Measurements from ENCODE around the gene QPCTL.
"Not testable (repeated sequence)": the region's sequence is repeated elsewhere in the genome, so short reads cannot be mapped to it uniquely, and the experiment has no call there.

QPCTL gene

DNA sequence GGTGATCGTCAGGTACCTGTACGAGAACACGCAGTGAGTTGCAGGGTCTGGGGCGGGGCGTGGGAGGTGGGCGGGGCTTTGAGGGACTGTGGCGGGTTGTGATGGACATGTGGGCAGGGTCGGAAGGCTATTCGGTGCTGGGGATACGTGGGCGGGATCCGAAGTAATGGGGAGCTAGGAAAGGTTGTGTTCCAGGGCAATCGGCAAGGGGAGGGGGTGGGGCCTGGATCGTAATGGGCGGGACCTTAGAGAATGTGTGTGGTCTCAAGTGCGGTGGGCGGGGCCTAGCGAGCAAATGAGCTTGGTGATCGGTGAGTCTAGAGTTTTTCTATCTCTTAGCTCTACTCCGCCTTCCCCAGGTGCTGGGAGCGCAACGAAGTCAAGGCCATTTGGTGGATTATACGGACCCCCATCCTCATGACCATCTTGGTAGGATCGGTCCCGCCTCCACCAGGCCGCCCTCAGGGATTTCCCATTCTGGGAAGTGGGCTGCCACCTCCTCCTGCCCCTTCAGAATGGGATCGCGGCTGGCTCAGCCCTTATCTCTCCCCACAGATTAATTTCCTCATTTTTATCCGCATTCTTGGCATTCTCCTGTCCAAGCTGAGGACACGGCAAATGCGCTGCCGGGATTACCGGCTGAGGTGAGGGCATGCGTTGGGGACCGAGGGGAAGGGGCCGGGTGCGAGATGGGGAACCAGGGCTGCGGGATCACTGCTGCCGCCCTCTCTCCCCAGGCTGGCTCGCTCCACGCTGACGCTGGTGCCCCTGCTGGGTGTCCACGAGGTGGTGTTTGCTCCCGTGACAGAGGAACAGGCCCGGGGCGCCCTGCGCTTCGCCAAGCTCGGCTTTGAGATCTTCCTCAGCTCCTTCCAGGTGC, 14.9 kb upstream of the QPCTL start:
- peak; percentile 81 for DNase-seq

DNA sequence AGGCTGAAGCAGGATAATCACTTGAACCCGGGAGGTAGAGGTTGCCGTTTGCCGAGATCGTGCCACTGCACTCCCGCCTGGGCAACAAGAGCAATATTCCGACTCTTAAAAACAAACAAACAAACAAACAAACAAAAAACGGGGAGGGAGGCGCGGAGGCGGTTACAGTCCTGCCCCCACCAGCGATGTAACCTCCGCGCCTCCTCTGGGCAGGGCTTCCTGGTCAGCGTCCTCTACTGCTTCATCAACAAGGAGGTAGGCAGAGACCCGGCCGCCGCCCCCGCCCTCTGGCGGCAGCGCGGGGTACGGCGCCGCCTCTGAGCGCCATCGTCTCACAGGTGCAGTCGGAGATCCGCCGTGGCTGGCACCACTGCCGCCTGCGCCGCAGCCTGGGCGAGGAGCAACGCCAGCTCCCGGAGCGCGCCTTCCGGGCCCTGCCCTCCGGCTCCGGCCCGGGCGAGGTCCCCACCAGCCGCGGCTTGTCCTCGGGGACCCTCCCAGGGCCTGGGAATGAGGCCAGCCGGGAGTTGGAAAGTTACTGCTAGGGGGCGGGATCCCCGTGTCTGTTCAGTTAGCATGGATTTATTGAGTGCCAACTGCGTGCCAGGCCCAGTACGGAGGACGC, 11.0 kb upstream of the QPCTL start:
- peak; percentile 83 for DNase-seq

DNA sequence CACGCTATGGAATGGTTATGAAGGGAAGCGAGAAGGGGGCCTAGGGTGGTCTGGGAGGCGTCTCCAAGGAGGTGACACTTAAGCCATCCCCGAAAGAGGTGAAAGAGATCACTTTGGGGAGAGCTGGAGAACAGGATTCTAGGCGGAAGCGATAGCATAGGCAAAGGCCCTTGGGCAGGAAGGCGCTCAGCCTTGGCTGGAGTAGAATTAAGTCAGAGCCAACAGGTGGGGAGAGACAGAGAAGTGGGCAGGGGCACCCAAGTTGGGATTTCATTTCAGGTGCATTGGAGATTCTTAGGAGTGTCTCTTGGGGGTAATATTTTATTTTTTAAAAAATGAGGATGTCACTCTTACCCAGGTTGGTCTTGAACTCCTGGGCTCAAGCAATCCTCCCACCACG, 10.3 kb upstream of the QPCTL start:
- DNase-seq = no peak

DNA sequence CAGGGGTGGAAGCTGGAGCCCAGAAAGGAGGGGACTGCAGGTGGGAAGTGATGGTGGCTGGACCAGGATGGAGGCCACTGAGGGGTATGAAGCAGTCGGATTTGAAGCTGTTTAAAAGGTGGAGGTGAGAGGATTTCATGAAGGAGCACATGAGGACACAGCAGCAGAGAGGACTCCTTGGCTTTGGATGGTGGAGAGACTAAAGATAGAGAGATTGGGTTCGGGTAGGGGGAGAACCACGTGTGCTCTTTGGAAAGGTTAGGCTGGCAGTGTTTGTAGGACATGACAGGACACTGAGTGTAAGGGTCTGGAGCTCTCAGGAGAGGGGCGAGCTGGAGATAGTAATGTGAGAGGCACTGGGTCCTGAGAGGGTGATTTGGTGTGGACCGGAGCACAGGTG, 9.6 kb upstream of the QPCTL start:
- DNase-seq = no peak

DNA sequence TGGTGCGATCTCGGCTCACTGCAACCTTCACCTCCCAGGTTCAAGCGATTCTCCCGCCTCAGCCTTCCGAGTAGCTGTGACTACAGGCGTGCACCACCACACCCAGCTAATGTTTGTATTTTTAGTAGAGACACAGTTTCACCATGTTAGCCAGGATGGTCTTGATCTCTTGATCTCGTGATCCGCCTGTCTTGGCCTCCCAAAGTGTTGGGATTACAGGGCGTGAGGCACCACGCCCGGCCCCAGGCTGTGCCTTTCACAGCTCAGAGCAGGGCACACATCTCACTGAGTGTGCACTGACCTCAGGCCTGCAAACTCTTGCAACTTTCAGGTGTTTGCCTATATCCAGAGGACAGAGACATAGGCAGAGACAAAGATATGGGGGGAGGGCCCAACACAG, 7.4 kb upstream of the QPCTL start:
- not testable (repeated sequence) for DNase-seq

DNA sequence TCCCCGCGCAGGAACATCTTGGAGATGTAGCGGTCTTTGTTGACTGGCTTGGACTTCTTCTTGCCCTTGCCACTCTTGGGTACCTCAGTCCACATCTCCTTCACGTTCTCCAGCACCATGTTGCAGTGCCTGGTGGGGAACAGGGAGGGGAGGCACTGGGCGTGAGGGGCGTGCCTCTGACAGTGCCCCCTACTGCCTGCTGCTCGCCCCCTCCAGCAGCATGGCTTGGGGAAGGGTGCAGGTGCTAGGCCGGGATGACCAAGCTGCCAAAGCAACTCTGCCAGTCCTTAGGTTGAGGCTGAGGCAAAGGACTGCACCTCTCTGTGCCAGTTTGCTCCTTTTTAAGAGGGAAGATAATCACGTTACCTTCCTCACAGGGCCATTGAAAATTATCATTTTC, 4.9 kb upstream of the QPCTL start:
- no peak for DNase-seq

DNA sequence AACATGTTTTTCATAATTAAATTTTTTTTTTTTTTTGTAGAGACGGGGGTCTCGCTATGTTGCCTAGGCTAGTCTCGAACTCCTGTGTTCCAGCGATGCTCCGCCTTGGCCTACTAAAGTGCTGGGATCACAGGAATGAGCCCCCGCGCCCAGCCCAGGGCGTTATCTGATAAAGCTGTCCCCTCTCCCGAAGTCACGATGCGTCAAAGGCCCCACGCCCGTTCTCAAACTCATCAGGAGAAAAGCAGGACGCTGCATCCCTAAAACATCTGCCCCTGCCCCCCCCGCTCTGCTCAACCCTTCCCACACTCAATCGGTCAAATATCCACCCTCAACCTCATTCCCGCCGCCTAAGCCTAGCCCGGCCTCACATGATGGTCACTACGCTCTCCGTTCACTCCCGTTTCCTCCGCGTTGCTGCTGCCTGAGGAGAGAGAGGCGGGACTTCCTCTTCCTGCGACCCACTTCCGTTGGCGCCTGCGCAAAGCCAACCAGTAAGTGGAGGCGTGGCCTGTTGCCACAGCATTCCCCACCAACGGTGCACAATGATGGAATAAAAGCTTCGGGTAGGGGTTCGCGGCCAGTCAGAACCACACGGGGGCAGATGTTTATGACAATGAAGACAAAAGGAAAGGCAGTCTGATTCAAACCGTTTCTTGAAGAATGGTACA, 815 bp upstream of the QPCTL start, which contains the start of gene SNRPD2:
SNRPD2 (minus strand) TSS at position 438 of the 671 bp plus-strand sequence; CDS start at position 373, 65 bp downstream.
- DNase-seq = peak; percentile 90

DNA sequence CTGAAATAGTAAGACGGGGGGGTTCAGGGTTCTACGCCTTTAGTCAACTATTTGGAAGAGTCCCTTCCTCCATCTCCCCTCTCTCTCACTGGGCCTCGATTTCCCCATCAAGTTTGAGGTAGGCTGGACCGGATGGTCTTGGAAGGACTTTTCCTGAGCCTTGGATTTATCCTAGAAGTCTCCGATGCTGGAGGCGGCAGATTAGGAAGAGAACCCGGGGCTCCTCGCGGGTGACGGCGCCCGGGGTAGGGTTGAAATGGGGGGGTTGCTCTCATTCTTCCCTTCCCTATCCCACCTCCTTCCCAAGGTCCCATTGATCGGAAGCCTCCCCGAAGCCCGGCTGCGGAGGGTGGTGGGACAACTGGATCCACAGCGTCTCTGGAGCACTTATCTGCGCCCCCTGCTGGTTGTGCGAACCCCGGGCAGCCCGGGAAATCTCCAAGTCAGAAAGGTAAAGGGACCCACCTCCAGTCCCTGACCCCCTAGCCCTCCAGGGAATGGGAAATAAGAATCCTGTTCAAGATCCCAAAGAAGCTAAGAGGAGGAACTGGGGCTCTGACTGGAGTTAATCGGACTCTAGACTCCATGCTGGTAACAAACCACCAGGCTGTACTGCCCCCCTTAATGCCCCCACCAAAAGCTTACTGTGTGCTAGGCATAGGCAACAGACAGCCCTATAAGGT, 781 bp downstream of the QPCTL start:
- peak; percentile 58 for DNase-seq

DNA sequence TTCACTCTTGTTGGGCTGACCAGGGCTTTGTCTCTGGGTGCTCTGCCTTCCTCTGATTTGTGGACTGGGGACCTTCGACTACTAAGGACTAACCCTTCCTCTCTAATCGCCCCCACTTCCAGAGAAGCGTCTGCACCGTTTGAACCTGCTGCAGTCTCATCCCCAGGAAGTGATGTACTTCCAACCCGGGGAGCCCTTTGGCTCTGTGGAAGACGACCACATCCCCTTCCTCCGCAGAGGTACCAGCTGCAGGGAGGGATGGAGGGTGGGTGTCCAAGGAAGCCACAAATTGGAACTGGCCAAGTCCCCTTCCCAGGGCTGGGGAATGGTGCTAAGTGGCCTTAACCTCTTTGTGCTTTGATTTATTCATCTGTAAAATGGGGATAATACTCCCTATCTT, 9.2 kb downstream of the QPCTL start:
- no peak for DNase-seq

DNA sequence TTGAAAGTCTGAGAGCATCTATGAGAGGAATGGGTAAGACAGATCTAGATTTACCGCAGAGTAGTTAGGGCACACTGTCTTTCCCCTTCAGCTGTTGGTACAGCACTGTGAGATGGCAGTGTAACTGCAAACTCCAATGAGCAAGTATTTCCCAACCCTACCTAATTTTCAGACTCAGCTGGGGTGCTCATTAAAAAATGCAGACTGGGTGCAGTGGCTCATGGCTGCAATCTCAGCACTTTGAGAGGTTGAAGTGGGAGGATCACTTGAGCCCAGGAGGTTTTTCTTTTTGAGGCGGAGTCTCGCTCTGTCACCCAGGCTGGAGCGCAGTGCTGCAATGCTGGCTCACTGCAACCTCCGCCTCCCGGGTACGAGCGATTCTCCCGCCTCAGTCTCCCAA, 12.6 kb downstream of the QPCTL start:
- no peak for DNase-seq

DNA sequence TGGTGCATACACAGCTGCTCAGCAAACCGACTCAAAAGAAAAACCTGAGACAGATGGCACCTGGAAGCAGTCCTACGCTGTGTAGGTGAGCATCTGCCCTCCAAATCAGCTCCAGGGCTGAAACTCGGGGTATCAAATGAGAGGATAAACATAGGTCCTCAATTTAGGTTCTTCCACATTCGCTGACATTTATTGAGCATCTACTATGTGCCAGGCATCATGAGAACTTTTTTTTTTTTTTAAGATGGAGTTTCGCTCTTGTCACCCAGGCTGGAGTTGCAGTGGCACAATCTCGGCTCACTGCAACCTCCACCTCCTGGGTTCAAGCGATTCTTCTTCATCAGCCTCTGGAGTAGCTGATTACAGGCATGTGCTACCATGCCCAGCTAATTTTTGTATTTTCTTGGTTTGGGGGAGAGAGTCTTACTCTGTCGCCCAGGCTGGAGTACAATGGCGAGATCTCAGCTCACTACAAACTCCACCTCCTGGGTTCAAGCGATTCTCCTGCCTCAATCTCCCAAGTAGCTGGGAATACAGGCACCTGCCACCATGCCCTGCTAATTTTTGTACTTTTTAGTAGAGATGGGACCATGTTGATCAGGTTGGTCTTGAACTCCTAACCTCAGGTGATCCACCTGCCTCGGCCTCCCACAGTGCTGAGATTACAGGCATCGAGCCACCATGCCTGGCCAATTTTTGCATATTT, 13.4 kb downstream of the QPCTL start:
- no peak for DNase-seq

DNA sequence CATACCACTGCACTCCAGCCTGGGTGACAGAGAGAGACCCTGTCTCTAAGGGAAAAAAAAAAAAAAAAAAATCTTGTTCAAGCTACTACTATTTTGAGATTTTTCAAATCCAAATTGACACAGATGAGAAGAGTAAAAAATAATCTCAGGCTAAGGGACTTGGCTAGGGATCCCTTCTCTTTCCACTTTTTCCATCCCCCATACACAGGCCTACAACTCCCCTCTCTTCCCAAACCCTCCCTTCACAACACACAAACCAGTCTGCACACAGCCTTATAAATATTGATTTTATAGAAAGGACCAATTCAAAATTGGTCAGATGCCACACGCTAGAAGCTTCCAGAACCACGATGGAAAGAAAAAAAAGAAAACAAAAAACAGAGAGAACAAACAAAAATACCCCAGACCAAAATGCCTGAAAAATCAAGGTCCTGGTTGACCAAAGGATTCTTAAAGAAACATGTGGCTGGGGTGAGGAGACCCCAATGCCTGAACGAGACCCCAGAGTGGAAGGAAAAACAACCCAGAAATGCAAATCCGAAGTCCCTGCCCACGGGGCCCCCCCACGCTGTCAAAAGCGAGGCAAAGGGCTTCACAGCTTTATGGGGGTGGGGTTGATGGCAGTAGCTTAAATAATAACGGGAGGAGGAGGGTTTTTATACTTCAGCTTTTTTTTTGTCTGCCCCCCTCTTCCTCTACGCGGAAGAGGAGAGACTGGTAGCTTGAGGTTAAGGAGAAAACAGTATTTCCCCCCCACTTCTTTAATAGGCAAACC, 18.1 kb downstream of the QPCTL start:
- no peak for DNase-seq

DNA sequence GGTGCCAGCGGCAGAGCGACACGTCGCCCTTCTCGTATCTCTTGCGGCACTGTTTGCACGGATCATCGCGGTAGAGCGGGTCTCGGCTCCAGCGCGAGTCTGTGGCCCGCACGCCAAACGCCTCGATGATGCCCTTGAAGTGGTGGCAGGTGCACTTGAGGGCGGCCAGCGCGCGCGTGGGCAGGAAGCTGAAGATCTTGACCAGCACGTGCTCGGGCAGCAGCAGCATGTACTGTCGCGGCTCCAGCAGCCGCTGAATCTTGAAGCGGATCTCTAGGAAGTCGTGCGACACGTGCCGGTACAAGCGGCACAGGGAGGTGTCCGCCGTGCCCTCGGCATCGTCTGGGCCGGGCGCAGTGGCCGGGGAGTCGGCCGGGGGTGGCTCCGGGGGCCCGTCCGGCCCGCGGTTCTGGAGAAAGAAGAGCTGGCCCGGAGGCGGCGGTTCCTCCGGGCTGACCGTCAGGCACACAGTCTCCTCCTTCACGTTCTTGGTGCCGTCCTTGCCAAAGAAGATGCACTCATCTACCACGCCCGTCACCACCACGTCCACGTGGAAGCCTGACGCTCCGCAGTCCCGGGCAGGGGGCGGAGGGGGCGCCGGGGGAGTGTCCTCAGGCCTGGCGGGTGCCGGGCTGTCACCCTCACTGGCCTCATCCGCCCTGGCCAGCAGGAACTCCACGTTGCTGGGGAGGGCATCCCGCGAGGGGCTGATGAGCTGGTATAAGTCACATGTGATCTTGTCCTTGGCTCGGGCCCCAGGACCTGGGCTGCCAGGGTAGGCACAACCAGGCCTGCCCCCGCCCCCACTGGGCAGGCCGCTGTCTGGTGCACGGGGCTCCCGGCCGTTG, 19.6 kb downstream of the QPCTL start:
- DNase-seq = no peak

DNA sequence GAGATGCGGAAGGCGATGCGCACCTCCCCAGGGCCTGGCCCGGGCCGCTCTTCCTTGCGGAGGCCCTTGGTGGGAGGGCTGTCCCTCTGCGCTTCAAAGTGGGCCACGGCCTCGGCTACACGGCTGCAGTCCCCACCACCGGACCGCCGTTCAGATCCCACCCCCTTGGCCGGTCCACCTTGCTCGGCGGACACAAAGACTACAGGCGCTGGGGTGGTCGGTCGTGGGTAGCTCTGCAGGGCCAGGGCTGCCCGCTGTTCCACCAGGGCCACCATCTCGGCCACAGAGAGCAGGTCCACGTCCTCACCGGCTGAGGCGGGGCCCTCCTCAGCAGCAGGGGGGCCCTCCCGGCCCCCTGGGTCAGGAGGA, 20.2 kb downstream of the QPCTL start:
- DNase-seq = no peak

DNA sequence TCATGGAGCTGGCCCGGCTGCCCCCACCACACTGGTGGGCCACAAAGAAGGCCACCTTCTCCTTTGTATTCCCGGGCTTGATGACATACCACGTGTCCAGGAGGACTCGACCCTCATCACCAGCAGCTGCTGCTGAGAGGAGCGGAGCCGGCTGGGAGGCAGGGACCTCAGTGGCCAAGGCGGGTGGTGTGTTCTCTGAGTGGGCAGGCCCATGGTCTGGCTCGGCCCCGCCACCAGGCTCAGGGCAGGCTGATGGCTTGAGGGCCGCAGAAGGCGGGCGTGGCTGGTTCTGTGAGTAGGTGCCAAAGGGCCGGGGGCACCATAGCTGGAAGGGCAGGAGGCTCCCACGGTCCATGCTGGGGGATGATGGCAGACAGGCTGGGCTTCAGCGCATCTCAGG, 20.7 kb downstream of the QPCTL start:
- no peak for DNase-seq

DNA sequence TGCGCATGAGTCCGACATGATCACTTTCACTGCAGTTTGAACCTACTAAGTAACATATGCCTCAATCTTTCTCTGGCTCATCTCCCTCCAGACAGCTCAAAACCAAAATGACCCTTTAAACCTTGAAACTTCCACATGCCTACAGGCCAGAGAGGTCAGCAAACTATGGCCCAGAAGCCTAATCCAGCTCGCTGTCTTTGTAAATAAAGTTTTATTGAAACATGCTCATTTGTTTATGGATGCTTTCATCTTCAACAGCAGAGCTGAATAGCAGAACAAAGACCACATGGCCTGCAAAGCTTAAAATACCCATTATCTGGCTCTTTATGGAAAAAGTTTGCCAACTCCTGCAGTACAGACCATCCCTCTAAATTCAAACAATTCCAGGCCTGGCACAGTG, 22.7 kb downstream of the QPCTL start:
- DNase-seq = no peak

DNA sequence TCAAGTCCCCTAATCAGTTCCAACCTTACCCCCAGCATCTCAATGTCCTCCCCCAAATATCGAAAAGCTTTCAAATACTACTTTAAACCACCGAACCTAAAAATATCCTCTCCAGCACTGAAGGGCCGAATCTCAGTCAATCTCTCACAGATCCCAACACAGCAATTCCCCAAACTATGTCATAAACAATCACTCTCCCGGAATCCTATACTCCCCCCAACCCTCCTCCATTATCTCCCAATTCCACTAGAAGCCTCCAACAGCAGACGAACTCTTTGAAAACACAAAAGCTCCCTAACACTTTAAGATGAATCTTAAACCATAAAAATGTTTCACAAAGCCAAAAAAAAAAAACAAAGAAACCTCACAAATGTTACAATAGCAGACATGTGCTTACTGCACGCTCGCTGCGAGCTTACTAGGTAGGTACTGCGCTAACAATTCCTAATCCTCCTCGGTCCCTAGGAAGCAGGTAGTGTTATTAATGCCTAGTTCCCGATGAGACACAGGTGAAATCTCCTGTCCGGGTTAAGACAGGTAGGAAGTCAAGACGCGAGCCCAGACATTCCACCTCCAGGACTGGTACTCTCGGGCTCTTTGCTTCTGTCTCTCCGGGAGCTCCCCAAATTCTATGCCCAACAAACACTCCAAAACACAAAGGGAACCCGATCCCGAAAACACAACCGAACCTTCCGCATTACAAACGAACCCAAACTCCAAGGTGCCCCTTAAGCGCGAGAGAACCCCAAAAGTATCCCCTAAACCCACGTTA, 24.1 kb downstream of the QPCTL start:
- DNase-seq = no peak

DNA sequence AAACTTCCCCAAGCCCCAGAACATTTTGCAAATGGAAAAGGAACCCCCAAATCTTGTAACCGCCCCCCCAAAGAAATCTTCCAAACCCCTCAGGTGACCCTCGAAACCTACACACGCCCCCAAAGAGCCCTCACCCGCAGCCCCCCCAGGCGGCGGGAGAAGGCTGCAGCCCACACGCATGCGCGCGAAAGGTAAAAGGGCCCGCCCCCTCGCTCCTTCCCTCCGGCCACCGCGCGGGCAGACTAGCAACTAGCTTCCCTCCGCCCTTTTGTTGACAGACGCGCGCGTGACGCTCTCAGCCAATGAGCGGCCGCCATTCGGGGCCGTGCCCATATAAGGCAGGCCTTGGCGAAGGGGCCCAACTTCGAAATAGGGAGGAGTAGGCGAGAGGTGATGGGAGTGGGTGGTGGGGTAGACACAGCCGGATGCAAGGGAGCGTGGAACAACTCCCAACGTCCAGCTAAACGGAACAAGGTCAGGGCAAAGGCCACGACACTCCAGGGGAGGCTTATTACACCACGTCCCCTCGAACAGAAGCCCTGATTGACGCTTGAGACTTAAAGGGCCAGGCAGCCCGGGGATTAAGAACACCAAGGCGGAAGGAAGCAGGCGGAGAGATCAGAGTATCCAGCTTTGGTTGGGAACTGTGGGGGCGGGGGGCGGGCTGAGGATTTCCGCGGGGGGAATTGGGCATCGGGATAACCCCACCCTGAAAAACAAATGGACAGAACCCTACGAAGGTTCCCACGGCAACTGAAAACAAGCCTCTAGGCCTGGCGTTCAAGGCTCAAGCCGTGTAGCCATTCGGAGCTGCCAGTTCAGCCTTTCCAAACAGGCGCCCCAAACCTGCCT, 24.9 kb downstream of the QPCTL start:
- peak; percentile 99 for DNase-seq

All from CD4-positive, alpha-beta T cell treated with Interleukin-4 for 4 hours (primary cell).